C4-2B (cell line): ENCODE data around the gene SREBF1.

ENCODE experiments used
- H3K27ac ChIP-seq: fragments of 450-650 bp; 2 replicates; pipeline ENCODE4 v1.5.1; 2017
- CTCF ChIP-seq: fragments of 450-650 bp; conservative IDR thresholded peaks from 2 replicates; pipeline ENCODE4 v1.5.1; 2017; ENCODE audit warnings: mild to moderate bottlenecking
- ZFX ChIP-seq: fragments of 450-650 bp; IDR thresholded peaks from 2 replicates; pipeline ENCODE4 v1.6.1; 2017

Gene SREBF1

GRCh38 chr17:17780922-17781590, 55.7 kb downstream of the SREBF1 start:
- TF ChIP-seq CTCF (no peak), ZFX (no peak)
- H3K27ac ChIP-seq = no peak overlapping the region

- H3K27ac ChIP-seq = no peak overlapping the region
- TF ChIP-seq ZFX = no peak
- TF ChIP-seq CTCF = no peak
Observed at GRCh38 chr17:17779015-17779611, 57.7 kb downstream of the SREBF1 start.

- no peak overlapping the region for H3K27ac ChIP-seq
Observed at GRCh38 chr17:17778308-17779014, 58.3 kb downstream of the SREBF1 start.

GRCh38 chr17:17776889-17777288, 59.9 kb downstream of the SREBF1 start:
- H3K27ac ChIP-seq = no peak overlapping the region
- TF ChIP-seq ZFX (no peak), CTCF (no peak)

More at GRCh38 chr17:17778308-17779014, 58.3 kb downstream of the SREBF1 start:
- TF ChIP-seq ZFX (no peak), CTCF (no peak)

- no peak overlapping the region for H3K27ac ChIP-seq
- TF ChIP-seq CTCF = no peak
- no peak for TF ChIP-seq ZFX
Observed at GRCh38 chr17:17774009-17774881, 62.5 kb downstream of the SREBF1 start.

GRCh38 chr17:17772231-17772630, 64.6 kb downstream of the SREBF1 start:
- H3K27ac ChIP-seq = no peak overlapping the region
- TF ChIP-seq CTCF (no peak), ZFX (no peak)
